DOHH2 (cell line): ENCODE results near the gene RPS6KA2.

Experiments used
- H3F3A ChIP-seq: fragments of 200-600 bp; sonication (generic), shearing (Covaris generic); 2 replicates; pipeline ENCODE4 v1.6.0; 2016; ENCODE audit warnings: antibody characterized with exemption, mild to moderate bottlenecking; ENCODE audit not compliant: control insufficient read depth, insufficient read depth
- H3K27ac ChIP-seq: fragments of 200-600 bp; sonication (generic); 2 replicates; pipeline ENCODE4 v1.5.1; 2014; ENCODE audit warnings: low read depth, mild to moderate bottlenecking, low read length, moderate library complexity
- H3K27me3 ChIP-seq: fragments of 200-600 bp; sonication (generic); 2 replicates; pipeline ENCODE4 v1.6.1; 2014; ENCODE audit warnings: mild to moderate bottlenecking, low read length, mixed read lengths; ENCODE audit not compliant: control insufficient read depth
- H3K36me3 ChIP-seq: fragments of 200-600 bp; sonication (generic); 2 replicates; pipeline ENCODE4 v1.6.1; 2014; ENCODE audit warnings: mild to moderate bottlenecking, low read length, moderate library complexity, mixed read lengths; ENCODE audit not compliant: control insufficient read depth
- H3K4me1 ChIP-seq: fragments of 200-600 bp; sonication (generic); 2 replicates; pipeline ENCODE4 v1.6.1; 2014; ENCODE audit warnings: mild to moderate bottlenecking, low read length, mixed read lengths; ENCODE audit not compliant: control insufficient read depth
- H3K4me2 ChIP-seq: fragments of 200-600 bp; sonication (generic); 2 replicates; pipeline ENCODE4 v1.6.0; 2014; ENCODE audit warnings: mild to moderate bottlenecking, low read length, moderate library complexity
- H3K4me3 ChIP-seq: fragments of 200-600 bp; sonication (generic); 2 replicates; pipeline ENCODE4 v1.5.1; 2014; ENCODE audit warnings: mild to moderate bottlenecking, low read length, mixed read lengths
- H3K79me2 ChIP-seq: fragments of 200-600 bp; sonication (generic); 2 replicates; pipeline ENCODE4 v1.6.1; 2014; ENCODE audit warnings: mild to moderate bottlenecking, low read length, mixed read lengths; ENCODE audit not compliant: control insufficient read depth
- H3K9me2 ChIP-seq: fragments of 200-600 bp; sonication (generic); replicated peaks from 2 replicates; pipeline ENCODE4 v1.6.1; 2014; ENCODE audit warnings: mild to moderate bottlenecking, low read length, mixed read lengths; ENCODE audit not compliant: control insufficient read depth
- H3K9me3 ChIP-seq: fragments of 200-600 bp; sonication (generic); 2 replicates; pipeline ENCODE4 v1.6.1; 2014; ENCODE audit warnings: antibody characterized with exemption, low read length, mixed read lengths; ENCODE audit not compliant: control insufficient read depth, insufficient read depth
- H4K20me1 ChIP-seq: fragments of 200-600 bp; sonication (generic); 2 replicates; pipeline ENCODE4 v1.6.0; 2014; ENCODE audit warnings: low read depth, mild to moderate bottlenecking, antibody characterized with exemption, low read length, moderate library complexity; ENCODE audit not compliant: control insufficient read depth, insufficient read depth
- CTCF ChIP-seq: fragments of 200-600 bp; sonication (generic); IDR thresholded peaks from one replicate; pipeline ENCODE4 v1.5.1; 2014; ENCODE audit warnings: antibody characterized with exemption, mild to moderate bottlenecking, low read depth, low read length; ENCODE audit not compliant: poor library complexity, severe bottlenecking
- EZH2phosphoT487 ChIP-seq: fragments of 200-600 bp; sonication (generic); IDR thresholded peaks from 2 replicates; pipeline ENCODE4 v1.6.1; 2017; ENCODE audit warnings: borderline replicate concordance, mild to moderate bottlenecking, antibody characterized with exemption, low read length, moderate library complexity, mixed read lengths

RPS6KA2 gene

GRCh38 chr6:166503167-166503744, 123.8 kb downstream of the RPS6KA2 start:
- no peaks in the 10 kb centered on the region for H3K27me3 ChIP-seq
- no peaks in the 10 kb centered on the region for H3K36me3 ChIP-seq
- H3K27ac ChIP-seq: no peak overlapping the region
- H3K79me2 ChIP-seq: no peaks in the 10 kb centered on the region
- H3K4me1 ChIP-seq: peaks cover 8% of the 10 kb centered on the region
- no peak overlapping the region for H3K4me3 ChIP-seq
- H3K9me3 ChIP-seq: peaks cover 10% of the 10 kb centered on the region; the same call in 1 of the 2 replicates
- H4K20me1 ChIP-seq: no peaks in the 10 kb centered on the region
- no peaks in the 10 kb centered on the region for H3F3A ChIP-seq
- H3K4me2 ChIP-seq: no peak overlapping the region
- H3K9me2 ChIP-seq: no peaks in the 10 kb centered on the region
- TF ChIP-seq CTCF: no peak
- no peak for TF ChIP-seq EZH2phosphoT487

- peaks cover 11% of the 10 kb centered on the region; the same call in 1 of the 2 replicates for H3K9me3 ChIP-seq
- TF ChIP-seq EZH2phosphoT487 (no peak), CTCF (no peak)
- no peak overlapping the region for H3K27ac ChIP-seq
- H3K79me2 ChIP-seq: no peaks in the 10 kb centered on the region
- H3K4me3 ChIP-seq: no peak overlapping the region
- no peaks in the 10 kb centered on the region for H3K27me3 ChIP-seq
- H4K20me1 ChIP-seq: no peaks in the 10 kb centered on the region
- no peaks in the 10 kb centered on the region for H3K9me2 ChIP-seq
- no peaks in the 10 kb centered on the region for H3K36me3 ChIP-seq
- H3K4me2 ChIP-seq: no peak overlapping the region
- peaks cover 8% of the 10 kb centered on the region for H3K4me1 ChIP-seq
- H3F3A ChIP-seq: no peaks in the 10 kb centered on the region
Observed at GRCh38 chr6:166502453-166502852, 124.6 kb downstream of the RPS6KA2 start.

GRCh38 chr6:166501246-166501645, 125.8 kb downstream of the RPS6KA2 start:
- Histone ChIP-seq H3K4me2 (no peak overlapping the region), H3F3A (no peaks in the 10 kb centered on the region), H3K27ac (no peak overlapping the region), H3K4me3 (no peak overlapping the region), H3K9me2 (no peaks in the 10 kb centered on the region), H3K4me1 (peaks cover 8% of the 10 kb centered on the region), H3K36me3 (no peaks in the 10 kb centered on the region), H4K20me1 (no peaks in the 10 kb centered on the region), H3K79me2 (no peaks in the 10 kb centered on the region), H3K9me3 (peaks cover 11% of the 10 kb centered on the region; the same call in 1 of the 2 replicates), H3K27me3 (no peaks in the 10 kb centered on the region)
- TF ChIP-seq CTCF: no peak
- TF ChIP-seq EZH2phosphoT487: no peak
